ENCODE results near the gene UBE2L6.

DNA sequence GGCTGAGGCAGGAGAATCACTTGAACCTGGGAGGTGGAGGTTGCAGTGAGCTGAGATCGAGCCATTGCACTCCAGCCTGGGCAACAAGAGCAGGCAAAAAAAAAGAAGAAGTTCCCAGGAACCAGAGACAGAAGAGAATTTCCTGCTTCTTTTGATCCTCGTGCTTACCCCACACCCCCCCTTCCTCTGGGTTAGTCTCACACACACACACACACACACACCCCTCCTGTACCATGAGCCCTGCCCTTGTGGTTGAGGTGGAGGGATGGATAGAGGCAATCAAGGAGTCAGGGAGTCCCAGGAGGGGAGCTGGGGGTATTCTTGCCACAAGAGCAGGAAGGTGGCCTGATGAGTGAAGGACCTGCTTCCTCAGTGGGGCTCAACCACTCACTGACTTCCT, 4.1 kb upstream of the UBE2L6 start:
- TF ChIP-seq, protein P1, sequence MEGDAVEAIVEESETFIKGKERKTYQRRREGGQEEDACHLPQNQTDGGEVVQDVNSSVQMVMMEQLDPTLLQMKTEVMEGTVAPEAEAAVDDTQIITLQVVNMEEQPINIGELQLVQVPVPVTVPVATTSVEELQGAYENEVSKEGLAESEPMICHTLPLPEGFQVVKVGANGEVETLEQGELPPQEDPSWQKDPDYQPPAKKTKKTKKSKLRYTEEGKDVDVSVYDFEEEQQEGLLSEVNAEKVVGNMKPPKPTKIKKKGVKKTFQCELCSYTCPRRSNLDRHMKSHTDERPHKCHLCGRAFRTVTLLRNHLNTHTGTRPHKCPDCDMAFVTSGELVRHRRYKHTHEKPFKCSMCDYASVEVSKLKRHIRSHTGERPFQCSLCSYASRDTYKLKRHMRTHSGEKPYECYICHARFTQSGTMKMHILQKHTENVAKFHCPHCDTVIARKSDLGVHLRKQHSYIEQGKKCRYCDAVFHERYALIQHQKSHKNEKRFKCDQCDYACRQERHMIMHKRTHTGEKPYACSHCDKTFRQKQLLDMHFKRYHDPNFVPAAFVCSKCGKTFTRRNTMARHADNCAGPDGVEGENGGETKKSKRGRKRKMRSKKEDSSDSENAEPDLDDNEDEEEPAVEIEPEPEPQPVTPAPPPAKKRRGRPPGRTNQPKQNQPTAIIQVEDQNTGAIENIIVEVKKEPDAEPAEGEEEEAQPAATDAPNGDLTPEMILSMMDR (IDR thresholded peaks at IDR 0.05) = no peak
- no peak for TF ChIP-seq POLR2A (IDR thresholded peaks at IDR 0.05)

Data from testis (tissue), 2 donors.